H9 (cell line): Measurements from ENCODE around the gene KLK13. TPM values are rescaled to one million over a fixed set of nuclear protein-coding genes. Genes with fewer than 3 reads are reported as not detected.

Experiments used
- DNase-seq: peaks from one replicate; pipeline ENCODE4 v3.0.0-alpha.2; 2017
- H2AFZ ChIP-seq: one replicate; pipeline ENCODE4 v1.6.1; 2013; ENCODE audit warnings: mild to moderate bottlenecking, low read length, control low read depth, moderate library complexity
- H2AK5ac ChIP-seq: 2 replicates; pipeline ENCODE4 v1.6.1; 2013; ENCODE audit warnings: low read length, control low read depth, mixed read lengths; ENCODE audit not compliant: insufficient read length
- H2BK120ac ChIP-seq: one replicate; pipeline ENCODE4 v1.6.1; 2013; ENCODE audit warnings: low read depth, mild to moderate bottlenecking, low read length, control low read depth, inconsistent platforms; ENCODE audit not compliant: poor library complexity, severe bottlenecking
- H2BK12ac ChIP-seq: 2 replicates; pipeline ENCODE4 v1.6.1; 2013; ENCODE audit warnings: low read length, control low read depth, mixed read lengths, low read depth; ENCODE audit not compliant: insufficient read length
- H2BK15ac ChIP-seq: 2 replicates; pipeline ENCODE4 v1.6.1; 2013; ENCODE audit warnings: low read depth, low read length, control low read depth
- H2BK20ac ChIP-seq: one replicate; pipeline ENCODE4 v1.6.1; 2013; ENCODE audit warnings: low read depth, mild to moderate bottlenecking, low read length, control low read depth, inconsistent platforms; ENCODE audit not compliant: poor library complexity, severe bottlenecking
- H2BK5ac ChIP-seq: 2 replicates; pipeline ENCODE4 v1.6.1; 2013; ENCODE audit warnings: low read length, control low read depth, mixed read lengths; ENCODE audit not compliant: insufficient read length
- H3K14ac ChIP-seq: 2 replicates; pipeline ENCODE4 v1.6.1; 2013; ENCODE audit warnings: low read length, control low read depth; ENCODE audit not compliant: insufficient read depth
- H3K18ac ChIP-seq: 2 replicates; pipeline ENCODE4 v1.6.1; 2013; ENCODE audit warnings: low read depth, mild to moderate bottlenecking, mixed read lengths, low read length, control low read depth; ENCODE audit not compliant: insufficient read length
- H3K23ac ChIP-seq: 2 replicates; pipeline ENCODE4 v1.6.1; 2013; ENCODE audit warnings: low read length, control low read depth, mixed read lengths, low read depth; ENCODE audit not compliant: insufficient read length
- H3K23me2 ChIP-seq: 2 replicates; pipeline ENCODE4 v1.6.1; 2013; ENCODE audit warnings: low read depth, mild to moderate bottlenecking, mixed read lengths, low read length, control low read depth; ENCODE audit not compliant: insufficient read length, poor library complexity, severe bottlenecking
- H3K27ac ChIP-seq: 2 replicates; pipeline ENCODE4 v1.5.1; 2013; ENCODE audit warnings: low read length, control low read depth, mixed read lengths, low read depth; ENCODE audit not compliant: insufficient read length
- H3K27me3 ChIP-seq: 2 replicates; pipeline ENCODE4 v1.6.1; 2013; ENCODE audit warnings: low read length, control low read depth, inconsistent platforms; ENCODE audit not compliant: insufficient read depth
- H3K4ac ChIP-seq: 2 replicates; pipeline ENCODE4 v1.6.1; 2013; ENCODE audit warnings: low read depth, mild to moderate bottlenecking, control low read depth, inconsistent platforms, low read length, moderate library complexity
- H3K4me1 ChIP-seq: 2 replicates; pipeline ENCODE4 v1.6.1; 2013; ENCODE audit warnings: low read length, control low read depth, inconsistent platforms; ENCODE audit not compliant: insufficient read depth
- H3K4me2 ChIP-seq: 2 replicates; pipeline ENCODE4 v1.6.1; 2013; ENCODE audit warnings: low read length, control low read depth, mixed read lengths; ENCODE audit not compliant: insufficient read length, insufficient read depth
- H3K56ac ChIP-seq: 2 replicates; pipeline ENCODE4 v1.6.1; 2013; ENCODE audit warnings: low read depth, mild to moderate bottlenecking, mixed read lengths, low read length, control low read depth; ENCODE audit not compliant: insufficient read length
- H3K79me1 ChIP-seq: 2 replicates; pipeline ENCODE4 v1.6.1; 2013; ENCODE audit warnings: low read depth, mild to moderate bottlenecking, moderate library complexity, low read length, control low read depth, inconsistent platforms; ENCODE audit not compliant: insufficient read depth, poor library complexity, severe bottlenecking
- H3K79me2 ChIP-seq: 2 replicates; pipeline ENCODE4 v1.6.1; 2013; ENCODE audit warnings: low read length, control low read depth, inconsistent platforms; ENCODE audit not compliant: insufficient read depth
- H3K9ac ChIP-seq: 2 replicates; pipeline ENCODE4 v1.6.1; 2013; ENCODE audit warnings: low read length, control low read depth, mixed read lengths; ENCODE audit not compliant: insufficient read length; ENCODE audit errors: extremely low read depth
- H3K9me3 ChIP-seq: one replicate; pipeline ENCODE4 v1.6.1; 2013; ENCODE audit warnings: low read depth, low read length, inconsistent platforms; ENCODE audit not compliant: control insufficient read depth
- H3T11ph ChIP-seq: one replicate; pipeline ENCODE4 v1.6.1; 2013; ENCODE audit warnings: mild to moderate bottlenecking, low read length, control low read depth, inconsistent platforms
- H4K20me1 ChIP-seq: one replicate; pipeline ENCODE4 v1.6.1; 2013; ENCODE audit not compliant: control insufficient read depth, insufficient read length, insufficient read depth
- H4K5ac ChIP-seq: 2 replicates; pipeline ENCODE4 v1.6.1; 2013; ENCODE audit warnings: low read depth, mild to moderate bottlenecking, mixed read lengths, low read length, control low read depth; ENCODE audit not compliant: insufficient read length
- H4K8ac ChIP-seq: replicated peaks from 2 replicates; pipeline ENCODE4 v1.6.1; 2013; ENCODE audit warnings: low read length, control low read depth, mixed read lengths, low read depth; ENCODE audit not compliant: insufficient read length
- H4K91ac ChIP-seq: 2 replicates; pipeline ENCODE4 v1.6.1; 2013; ENCODE audit warnings: low read depth, mild to moderate bottlenecking, moderate library complexity, mixed read lengths, low read length, control low read depth; ENCODE audit not compliant: insufficient read length
- H3K27ac Mint-ChIP-seq, 3 experiments: 2 replicates in 2 of 3; 3 replicates in 1 of 3; pipeline ENCODE4 v1.8.0; 2020 to 2021; ENCODE audit warnings: mixed read lengths in 3 of 3, mild to moderate bottlenecking in 1 of 3, moderate library complexity in 1 of 3
- H3K27me3 Mint-ChIP-seq: 2 replicates; pipeline ENCODE4 v1.8.0; 2021; ENCODE audit warnings: low read depth, mild to moderate bottlenecking, moderate library complexity, mixed read lengths
- H3K36me3 Mint-ChIP-seq, 3 experiments: 2 replicates in 2 of 3; 3 replicates in 1 of 3; pipeline ENCODE4 v1.8.0; 2020 to 2021; ENCODE audit warnings: low read depth in 3 of 3, mixed read lengths in 3 of 3; ENCODE audit not compliant: insufficient read depth in 1 of 3
- H3K4me1 Mint-ChIP-seq, 2 experiments: 2 replicates each; pipeline ENCODE4 v1.8.0; 2020; ENCODE audit warnings: mixed read lengths in 2 of 2
- H3K4me3 Mint-ChIP-seq, 2 experiments: 2 replicates in 1 of 2; 3 replicates in 1 of 2; pipeline ENCODE4 v1.8.0; 2020 to 2021; ENCODE audit warnings: mild to moderate bottlenecking in 2 of 2, mixed read lengths in 2 of 2, moderate library complexity in 1 of 2
- H3K9me3 Mint-ChIP-seq, 2 experiments: 2 replicates in 1 of 2; 3 replicates in 1 of 2; pipeline ENCODE4 v1.8.0; 2020; ENCODE audit warnings: mild to moderate bottlenecking in 2 of 2, mixed read lengths in 2 of 2, moderate library complexity in 1 of 2
- CTCF ChIP-seq: fragments of 200-600 bp; sonication (generic); conservative IDR thresholded peaks from 3 replicates; pipeline ENCODE4 v1.8.0; 2021; ENCODE audit warnings: antibody characterized with exemption, mild to moderate bottlenecking
- WGBS: extraction: QIAGEN DNeasy Blood & Tissue Kit; methylation state at CpG from one replicate; pipeline ENCODE4 v1.1.7; 2013; ENCODE audit warnings: missing lambda C conversion rate, low lambda C conversion rate, mixed read lengths; ENCODE audit not compliant: insufficient read length; ENCODE audit errors: extremely low coverage; 5-methylcytosine and 5-hydroxymethylcytosine counted together
- total RNA-seq: library from RNA; stranded (reverse); gene quantifications from 2 replicates; pipeline ENCODE4 v1.2.1, GENCODE V29; 2021

The KLK13 gene
- total RNA-seq, 1 experiment from 2014 or later = 4.2 TPM

GRCh38 chr19:51097166-51097738 is 32.4 kb upstream of the KLK13 start:
- Histone ChIP-seq H4K91ac (no peak overlapping the region), H3K9me3 (no peaks in the 10 kb centered on the region), H3K14ac (no peak overlapping the region), H3K79me1 (no peaks in the 10 kb centered on the region), H3T11ph (no peak overlapping the region), H2BK15ac (no peak overlapping the region), H3K9ac (no peak overlapping the region), H3K23me2 (no peaks in the 10 kb centered on the region), H2AFZ (no peak overlapping the region), H2BK20ac (no peak overlapping the region), H3K23ac (no peak overlapping the region), H3K4me1 (no peaks in the 10 kb centered on the region), H2BK120ac (no peak overlapping the region), H3K27me3 (no peaks in the 10 kb centered on the region), H2AK5ac (no peak overlapping the region), H3K56ac (no peak overlapping the region), H4K20me1 (no peaks in the 10 kb centered on the region), H3K27ac (no peak overlapping the region), H3K18ac (no peak overlapping the region), H4K8ac (no peak overlapping the region), H2BK5ac (no peak overlapping the region), H3K79me2 (no peaks in the 10 kb centered on the region), H3K4ac (no peak overlapping the region), H3K4me2 (no peak overlapping the region), H4K5ac (no peak overlapping the region), H2BK12ac (no peak overlapping the region)
- Mint-ChIP-seq H3K9me3 (no peaks in the 10 kb centered on the region), H3K36me3 (peaks cover 0 to 13% (median 4%) of the 10 kb centered on the region in 3 experiments; a peak in 2 of 7 replicates), H3K27ac (no peak overlapping the region; a peak in 2 of 7 replicates), H3K4me1 (peaks cover 15 to 21% of the 10 kb centered on the region in 2 experiments), H3K4me3 (no peak overlapping the region), H3K27me3 (no peaks in the 10 kb centered on the region; the same call in none of the 2 replicates)
- no CpG with 5 or more reads among the region's 8 CpGs for WGBS
- TF ChIP-seq CTCF = peak; percentile 71
- DNase-seq = peak; percentile 72
